Suprapubic skin (tissue), 4 donors: ENCODE measurements around the gene FBXO7. TPM values are rescaled to one million over a fixed set of nuclear protein-coding genes. Genes with fewer than 3 reads are reported as not detected.

Experiments used
- DNase-seq, 2 donors: peaks; one replicate each; pipeline ENCODE4 v3.0.0-alpha.2; 2019; ENCODE audit warnings: low spot score in 2 of 2
- H3K27ac ChIP-seq: fragments of 200-600 bp; sonication (generic); one replicate; pipeline ENCODE4 v1.5.1; 2019
- H3K27me3 ChIP-seq: fragments of 200-600 bp; sonication (generic); one replicate; pipeline ENCODE4 v1.5.1; 2019
- H3K36me3 ChIP-seq: fragments of 200-600 bp; sonication (generic); one replicate; pipeline ENCODE4 v1.5.1; 2019
- H3K4me1 ChIP-seq: fragments of 200-600 bp; sonication (generic); one replicate; pipeline ENCODE4 v1.5.1; 2019
- H3K4me3 ChIP-seq: fragments of 200-600 bp; sonication (generic); one replicate; pipeline ENCODE4 v1.5.1; 2019; ENCODE audit warnings: mild to moderate bottlenecking
- H3K9me3 ChIP-seq: fragments of 200-600 bp; sonication (generic); one replicate; pipeline ENCODE4 v1.5.1; 2019
- EP300 ChIP-seq: sonication (generic); formaldehyde crosslinking; IDR thresholded peaks from one replicate; pipeline ENCODE4 v1.6.1; 2017; ENCODE audit warnings: antibody characterized with exemption
- POLR2A ChIP-seq, 2 donors: fragments of 450-650 bp; IDR thresholded peaks; one replicate each; pipeline ENCODE4 v1.6.1; 2017; ENCODE audit warnings: antibody characterized with exemption in 2 of 2, mild to moderate bottlenecking in 2 of 2, moderate library complexity in 2 of 2
- POLR2AphosphoS5 ChIP-seq, 3 donors: sonication (generic); formaldehyde crosslinking; IDR thresholded peaks; one replicate each; pipeline ENCODE4 v1.6.1; 2017; ENCODE audit warnings: antibody characterized with exemption in 3 of 3
- WGBS: methylation state at CpG from one replicate; pipeline ENCODE4 v1.1.5; 2018; 5-methylcytosine and 5-hydroxymethylcytosine counted together
- total RNA-seq, 4 donors: library from RNA; depleted of rRNA; stranded (reverse); fragments of >200 nt; gene quantifications; one replicate each; pipeline ENCODE4 v1.1.0, GENCODE V29; 2016
- TF ChIP-seq, protein P1 (sequence below), 2 donors: fragments of 200-600 bp in 1 of 2; fragments of 450-650 bp in 1 of 2; sonication (generic) in 1 of 2; IDR thresholded peaks; one replicate each; pipeline ENCODE4 v1.5.1; 2016 to 2019; ENCODE audit warnings: antibody characterized with exemption in 2 of 2, mild to moderate bottlenecking in 1 of 2, moderate library complexity in 1 of 2

The FBXO7 gene
- total RNA-seq, 4 donors from 2014 or later = 59.8 to 87.9 (median 81.8) TPM

DNA sequence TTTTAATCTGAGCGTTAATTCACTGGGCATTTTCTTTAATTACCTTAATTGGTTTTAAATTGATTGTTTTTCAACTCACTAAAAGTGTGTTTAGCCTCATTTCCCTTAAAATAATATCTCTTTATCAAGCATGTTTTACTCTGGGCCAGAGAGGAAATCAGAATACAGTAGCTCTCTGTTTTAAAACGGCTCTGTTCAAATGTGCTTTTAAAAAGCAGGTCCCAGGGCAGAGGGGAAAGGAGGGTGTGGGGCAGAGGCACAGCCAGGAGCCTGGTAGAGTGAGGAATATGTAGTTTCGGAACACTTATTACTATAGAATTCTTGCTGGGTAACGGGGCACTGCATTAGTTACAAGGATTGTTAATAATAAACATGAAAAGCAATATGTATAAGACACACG is 47.6 kb downstream of the FBXO7 start:
- no peak for DNase-seq
- peaks cover 5% of the 10 kb centered on the region for H3K36me3 ChIP-seq
- TF ChIP-seq POLR2A (IDR thresholded peaks at IDR 0.05) (no peak), EP300 (no peak), POLR2AphosphoS5 (IDR thresholded peaks at IDR 0.05) (no peak)
- TF ChIP-seq, protein P1, sequence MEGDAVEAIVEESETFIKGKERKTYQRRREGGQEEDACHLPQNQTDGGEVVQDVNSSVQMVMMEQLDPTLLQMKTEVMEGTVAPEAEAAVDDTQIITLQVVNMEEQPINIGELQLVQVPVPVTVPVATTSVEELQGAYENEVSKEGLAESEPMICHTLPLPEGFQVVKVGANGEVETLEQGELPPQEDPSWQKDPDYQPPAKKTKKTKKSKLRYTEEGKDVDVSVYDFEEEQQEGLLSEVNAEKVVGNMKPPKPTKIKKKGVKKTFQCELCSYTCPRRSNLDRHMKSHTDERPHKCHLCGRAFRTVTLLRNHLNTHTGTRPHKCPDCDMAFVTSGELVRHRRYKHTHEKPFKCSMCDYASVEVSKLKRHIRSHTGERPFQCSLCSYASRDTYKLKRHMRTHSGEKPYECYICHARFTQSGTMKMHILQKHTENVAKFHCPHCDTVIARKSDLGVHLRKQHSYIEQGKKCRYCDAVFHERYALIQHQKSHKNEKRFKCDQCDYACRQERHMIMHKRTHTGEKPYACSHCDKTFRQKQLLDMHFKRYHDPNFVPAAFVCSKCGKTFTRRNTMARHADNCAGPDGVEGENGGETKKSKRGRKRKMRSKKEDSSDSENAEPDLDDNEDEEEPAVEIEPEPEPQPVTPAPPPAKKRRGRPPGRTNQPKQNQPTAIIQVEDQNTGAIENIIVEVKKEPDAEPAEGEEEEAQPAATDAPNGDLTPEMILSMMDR (IDR thresholded peaks at IDR 0.05) = no peak
- no peaks in the 10 kb centered on the region for H3K9me3 ChIP-seq
- H3K27me3 ChIP-seq = no peaks in the 10 kb centered on the region
- no peak overlapping the region for H3K27ac ChIP-seq
- WGBS = 64% methylated on average over 5 of the region's 5 CpGs
- H3K4me1 ChIP-seq = no peaks in the 10 kb centered on the region
- no peak overlapping the region for H3K4me3 ChIP-seq

DNA sequence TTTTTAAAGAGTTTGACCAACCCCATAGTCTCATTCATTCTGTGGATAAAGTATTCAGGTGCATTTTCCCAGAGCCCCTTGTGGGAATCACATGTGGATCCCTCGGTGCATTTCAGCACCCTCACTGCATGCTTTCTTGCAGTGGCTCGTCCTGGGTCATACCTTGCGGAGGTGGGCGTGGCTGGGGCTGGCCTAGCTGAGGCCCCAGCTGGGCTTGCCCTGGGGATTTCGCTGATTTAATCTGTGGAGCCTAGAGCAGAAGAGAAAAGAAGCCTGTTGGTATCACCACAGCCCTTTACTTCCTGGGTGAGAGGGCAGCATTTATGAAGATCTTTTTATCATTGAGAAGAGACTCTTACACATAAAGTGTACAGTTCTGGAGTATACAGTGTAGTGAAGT is 53.1 kb downstream of the FBXO7 start:
- Histone ChIP-seq H3K4me3 (no peak overlapping the region), H3K36me3 (no peaks in the 10 kb centered on the region), H3K9me3 (no peaks in the 10 kb centered on the region), H3K27me3 (no peaks in the 10 kb centered on the region), H3K4me1 (peaks cover 34% of the 10 kb centered on the region), H3K27ac (no peak overlapping the region)
- no peak for DNase-seq
- whole genome bisulfite sequencing = 72% methylated on average over 5 of the region's 5 CpGs
- TF ChIP-seq, protein P1 (IDR thresholded peaks at IDR 0.05) = no peak
- no peak for TF ChIP-seq POLR2AphosphoS5 (IDR thresholded peaks at IDR 0.05)
- TF ChIP-seq POLR2A (IDR thresholded peaks at IDR 0.05) = no peak
- TF ChIP-seq EP300 = no peak

DNA sequence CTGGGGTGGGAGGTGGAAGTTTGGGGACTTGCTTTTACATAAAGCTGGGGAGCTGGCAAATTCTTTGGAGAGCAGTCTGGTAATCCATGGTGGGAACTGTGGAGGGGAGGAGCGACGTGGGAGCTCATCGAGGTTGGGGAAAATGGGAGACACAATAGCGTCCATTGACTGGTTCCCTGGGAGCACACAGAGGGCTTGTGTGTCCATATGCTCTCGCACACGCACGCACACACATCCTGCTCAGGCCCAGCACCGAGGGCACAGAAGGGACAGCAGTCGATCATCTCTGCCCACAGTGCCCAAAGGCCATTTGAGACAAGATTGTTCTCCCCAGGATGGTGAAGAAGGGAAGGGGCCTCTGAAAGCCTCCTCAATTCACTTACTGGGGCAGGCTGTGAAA is 53.7 kb downstream of the FBXO7 start:
- WGBS = 86% methylated on average over 9 of the region's 9 CpGs
- Histone ChIP-seq H3K36me3 (no peaks in the 10 kb centered on the region), H3K27ac (no peak overlapping the region), H3K4me3 (no peak overlapping the region), H3K4me1 (peaks cover 39% of the 10 kb centered on the region), H3K27me3 (no peaks in the 10 kb centered on the region), H3K9me3 (no peaks in the 10 kb centered on the region)
- DNase-seq = no peak
- TF ChIP-seq POLR2A (IDR thresholded peaks at IDR 0.05) (no peak), EP300 (no peak), POLR2AphosphoS5 (IDR thresholded peaks at IDR 0.05) (no peak)
- TF ChIP-seq, protein P1 (IDR thresholded peaks at IDR 0.05) = no peak

DNA sequence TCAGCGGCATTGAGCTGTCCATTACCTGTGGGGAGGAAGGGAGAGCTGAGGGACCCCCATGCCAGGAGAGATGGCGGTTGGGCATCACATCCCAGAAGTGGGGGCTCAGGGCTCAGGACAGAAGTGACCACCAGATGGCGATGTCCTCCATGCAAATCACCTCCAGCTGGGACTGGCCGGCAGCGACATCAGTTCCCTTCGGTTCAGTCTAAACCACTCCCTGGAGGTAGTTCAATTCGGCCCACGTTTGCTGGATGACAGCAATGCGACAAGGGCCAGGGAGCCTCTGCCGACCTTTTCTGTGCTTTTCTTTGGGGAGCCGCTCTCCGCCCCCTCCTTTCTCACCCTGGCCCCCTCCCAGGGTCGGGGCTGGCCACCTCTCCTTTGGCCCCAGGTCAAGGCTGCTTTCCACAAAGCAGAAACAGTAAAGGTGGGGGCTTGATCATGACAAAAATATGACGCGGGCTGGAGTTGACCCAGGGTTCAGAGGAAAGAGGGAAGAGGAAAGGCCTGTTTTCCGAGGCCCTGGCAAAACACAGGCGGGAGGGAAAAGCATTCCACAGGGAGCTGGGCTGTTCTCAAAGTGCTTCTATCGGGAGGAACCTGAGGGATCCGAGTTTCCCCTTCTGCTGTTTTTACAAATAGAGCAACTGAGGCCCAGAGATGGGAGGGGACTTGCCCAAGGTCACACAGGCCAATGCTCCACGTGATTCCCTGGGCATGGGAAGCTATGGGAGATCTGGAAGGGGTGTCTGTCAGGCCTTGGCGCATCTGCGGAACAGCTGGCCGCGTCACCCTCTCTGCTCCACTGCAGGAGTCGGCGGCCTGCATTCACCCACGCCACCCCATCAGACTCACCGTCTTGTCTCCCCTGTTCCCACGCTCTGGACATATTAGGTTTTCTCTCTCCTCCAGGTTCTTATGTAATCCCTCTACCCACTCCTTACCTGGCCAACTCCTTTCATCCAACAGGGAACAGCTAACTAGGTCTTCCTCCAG is 54.7 kb downstream of the FBXO7 start:
- Histone ChIP-seq H3K27me3 (no peaks in the 10 kb centered on the region), H3K27ac (peak overlapping the region; percentile 77), H3K36me3 (no peaks in the 10 kb centered on the region), H3K4me1 (peaks cover 49% of the 10 kb centered on the region), H3K9me3 (no peaks in the 10 kb centered on the region), H3K4me3 (no peak overlapping the region)
- no peak for TF ChIP-seq EP300
- TF ChIP-seq, protein P1 (IDR thresholded peaks at IDR 0.05) = peak; percentile 81 to 85
- no peak for TF ChIP-seq POLR2A (IDR thresholded peaks at IDR 0.05)
- peak in 1 of 3 donors; percentile 47 for TF ChIP-seq POLR2AphosphoS5 (IDR thresholded peaks at IDR 0.05)
- peak; percentile 95 to 97 for DNase-seq
- 46% methylated on average over 24 of the region's 29 CpGs for WGBS

DNA sequence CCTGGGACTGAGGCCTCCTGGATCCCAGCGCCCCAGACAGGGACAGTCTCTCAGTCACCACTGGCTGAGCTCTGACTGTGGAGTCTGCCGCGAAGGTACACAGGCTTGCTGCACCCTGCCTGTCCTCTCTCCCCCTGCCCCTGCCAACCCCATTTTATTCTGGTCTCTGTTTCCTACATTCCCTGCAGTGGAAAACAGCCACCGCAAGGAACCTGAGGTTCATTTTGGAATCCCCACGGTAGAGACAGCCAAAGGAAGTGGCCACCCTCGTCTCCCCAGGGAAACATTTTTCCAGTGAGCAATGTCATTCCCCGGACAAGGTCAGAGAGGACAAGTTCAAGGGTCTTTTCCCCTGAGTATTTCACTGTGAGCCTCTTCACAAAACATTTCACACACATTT is 56.6 kb downstream of the FBXO7 start:
- Histone ChIP-seq H3K9me3 (no peaks in the 10 kb centered on the region), H3K4me1 (peaks cover 62% of the 10 kb centered on the region), H3K4me3 (no peak overlapping the region), H3K36me3 (no peaks in the 10 kb centered on the region), H3K27ac (peak overlapping the region; percentile 77), H3K27me3 (no peaks in the 10 kb centered on the region)
- DNase-seq = peak in 1 of 2 donors; percentile 65
- WGBS = 56% methylated on average over 7 of the region's 7 CpGs
- TF ChIP-seq POLR2AphosphoS5 (IDR thresholded peaks at IDR 0.05) = no peak
- no peak for TF ChIP-seq EP300
- TF ChIP-seq, protein P1 (IDR thresholded peaks at IDR 0.05) = no peak
- TF ChIP-seq POLR2A (IDR thresholded peaks at IDR 0.05) = no peak
